NCI-H510A treated with DMSO at 0.1 percent for 48 hours (cell line): ENCODE data around the gene TNK2.
"Not testable (repeated sequence)": the region's sequence is repeated elsewhere in the genome, so short reads cannot be mapped to it uniquely, and the experiment has no call there.

Experiments used
- DNase-seq: peaks from one replicate; lab custom pipeline; 2025; lab: John Stamatoyannopoulos, UW

TNK2 gene

DNA sequence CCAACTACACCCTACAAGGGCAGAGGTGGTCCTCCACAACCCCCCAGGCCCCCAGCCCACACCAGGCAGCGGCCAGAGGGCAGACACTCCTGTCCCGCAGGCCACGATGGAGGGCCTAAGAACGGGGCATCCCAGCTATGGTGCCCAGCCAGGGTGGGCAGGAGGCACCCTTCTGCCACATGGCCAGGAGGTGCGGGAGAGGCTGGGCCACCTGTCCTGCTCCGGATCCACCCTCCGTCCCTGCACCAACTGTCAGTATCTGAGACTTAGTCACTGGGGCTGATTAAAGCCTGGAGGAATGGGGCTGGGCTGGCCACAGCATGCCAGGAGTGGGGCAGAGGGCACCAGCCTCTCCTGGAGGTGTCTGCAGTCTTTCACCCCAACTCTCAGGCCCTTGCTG, 37.9 kb downstream of the TNK2 start:
- DNase-seq, result no peak

DNA sequence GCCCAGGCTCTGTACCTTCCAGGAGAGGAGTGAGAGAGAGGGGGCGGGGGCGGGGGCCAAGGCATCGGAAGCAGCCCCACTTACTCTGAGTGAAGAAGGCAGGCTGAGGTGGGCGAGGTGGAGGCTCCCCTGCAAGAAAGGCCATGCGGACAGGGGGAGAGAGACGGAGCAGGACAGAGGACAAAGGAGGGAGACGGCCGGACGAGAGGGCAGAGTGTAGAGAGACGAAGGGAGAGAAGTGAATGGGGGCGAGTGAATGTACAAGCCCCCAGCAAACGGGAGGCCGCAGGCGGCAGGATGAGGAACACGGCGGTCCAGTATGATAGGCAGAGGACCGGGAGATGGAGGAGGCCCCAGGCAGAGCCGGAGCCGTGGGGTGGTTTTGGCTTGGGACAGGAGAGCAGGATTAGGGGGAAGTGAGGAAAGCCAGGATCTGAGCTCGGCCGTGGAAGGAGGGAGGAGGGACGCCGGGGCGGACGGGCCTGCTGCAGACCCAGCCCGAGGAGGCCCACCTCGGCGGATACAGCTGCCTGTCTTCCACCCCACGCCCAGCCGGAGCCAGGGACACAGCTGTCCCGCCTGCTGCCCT, 38.8 kb downstream of the TNK2 start:
- DNase-seq, result no peak

DNA sequence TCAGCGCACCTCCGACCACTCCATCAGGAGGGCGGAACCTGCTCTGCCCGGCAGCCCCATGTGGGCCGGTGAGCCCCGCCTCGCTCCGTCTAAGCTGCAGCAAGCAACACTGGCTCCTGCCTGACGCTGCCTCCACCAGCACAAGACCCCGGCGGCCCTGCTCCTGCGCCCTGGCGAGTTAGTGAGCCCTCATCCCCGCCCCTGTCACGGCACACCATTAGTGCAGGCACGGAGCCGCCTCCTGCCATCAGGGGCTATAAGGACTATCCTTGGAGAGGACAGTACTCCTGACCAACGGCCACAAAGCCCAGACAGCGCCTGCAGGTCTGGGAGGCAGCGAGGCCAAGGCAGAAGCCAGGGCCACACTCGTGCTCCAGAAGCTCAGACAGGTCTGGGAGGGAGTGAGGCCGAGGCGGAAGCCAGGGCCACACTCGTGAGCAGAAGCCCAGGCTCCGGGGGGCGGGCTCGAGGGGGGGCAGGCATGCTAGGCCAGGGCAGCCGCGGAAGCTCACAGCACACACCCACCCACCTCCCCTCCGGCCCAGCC, 39.4 kb downstream of the TNK2 start:
- DNase-seq, result no peak

DNA sequence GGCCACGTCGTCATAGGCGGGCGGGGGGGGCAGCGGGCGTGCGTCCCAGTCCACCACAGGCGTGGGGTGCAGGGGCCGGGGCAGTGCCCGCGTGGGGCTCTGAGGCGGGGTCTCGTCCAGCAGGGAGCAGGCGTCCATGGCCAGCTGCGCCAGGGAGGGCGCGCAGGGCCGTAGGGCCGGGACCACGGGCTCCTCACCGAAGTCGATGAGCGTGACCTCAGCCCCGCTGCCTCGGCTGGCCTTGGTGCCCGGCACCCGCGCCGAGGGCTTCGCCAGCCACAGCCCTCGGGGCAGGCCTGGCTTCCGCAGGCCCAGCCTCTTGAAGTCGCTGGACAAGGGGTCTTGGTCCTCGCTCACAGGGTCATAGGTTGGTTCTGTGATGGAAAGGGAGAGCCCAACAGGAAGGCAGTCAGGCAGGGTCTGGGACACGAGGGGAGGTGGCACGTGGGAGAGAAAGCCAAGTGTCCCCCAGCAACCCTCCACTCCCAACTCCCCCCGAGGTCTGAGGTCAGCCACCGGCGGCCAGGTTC, 40.0 kb downstream of the TNK2 start:
- no peak for DNase-seq

DNA sequence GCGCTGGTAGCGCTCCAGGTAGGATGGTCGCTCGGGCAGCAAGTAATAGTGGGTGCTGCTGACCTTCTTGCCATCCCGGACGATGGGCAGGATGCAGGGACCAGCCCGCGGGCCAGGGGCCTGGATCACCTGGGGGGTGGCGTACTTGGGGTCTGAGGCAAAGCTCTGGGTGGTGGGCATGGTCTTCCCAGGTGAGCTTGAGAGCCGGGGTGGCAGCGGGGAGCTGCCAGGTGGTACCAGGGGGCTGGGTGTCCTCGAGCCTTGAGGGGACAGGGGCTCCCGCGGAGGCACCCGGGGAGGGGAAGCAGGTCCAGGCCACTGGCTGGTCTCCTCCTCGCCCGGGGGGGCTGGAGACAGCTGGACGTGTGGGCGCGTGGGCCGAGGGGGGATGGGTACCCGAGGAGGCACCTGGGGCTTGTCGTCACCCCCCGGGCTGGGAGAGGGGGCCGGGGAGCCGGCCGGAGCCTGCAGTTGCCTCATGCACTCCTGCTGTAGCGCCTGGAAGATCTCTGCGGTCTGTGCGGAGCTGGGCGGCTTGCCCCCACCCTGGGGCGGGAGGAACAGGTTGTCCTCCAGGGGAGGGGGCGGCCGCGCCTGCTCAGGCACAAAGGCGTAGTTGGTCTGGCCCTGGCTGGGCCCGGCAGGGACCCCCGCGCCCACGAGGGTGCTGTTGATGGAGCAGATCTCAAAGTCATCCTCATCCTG, 40.6 kb downstream of the TNK2 start:
- DNase-seq, result no peak

DNA sequence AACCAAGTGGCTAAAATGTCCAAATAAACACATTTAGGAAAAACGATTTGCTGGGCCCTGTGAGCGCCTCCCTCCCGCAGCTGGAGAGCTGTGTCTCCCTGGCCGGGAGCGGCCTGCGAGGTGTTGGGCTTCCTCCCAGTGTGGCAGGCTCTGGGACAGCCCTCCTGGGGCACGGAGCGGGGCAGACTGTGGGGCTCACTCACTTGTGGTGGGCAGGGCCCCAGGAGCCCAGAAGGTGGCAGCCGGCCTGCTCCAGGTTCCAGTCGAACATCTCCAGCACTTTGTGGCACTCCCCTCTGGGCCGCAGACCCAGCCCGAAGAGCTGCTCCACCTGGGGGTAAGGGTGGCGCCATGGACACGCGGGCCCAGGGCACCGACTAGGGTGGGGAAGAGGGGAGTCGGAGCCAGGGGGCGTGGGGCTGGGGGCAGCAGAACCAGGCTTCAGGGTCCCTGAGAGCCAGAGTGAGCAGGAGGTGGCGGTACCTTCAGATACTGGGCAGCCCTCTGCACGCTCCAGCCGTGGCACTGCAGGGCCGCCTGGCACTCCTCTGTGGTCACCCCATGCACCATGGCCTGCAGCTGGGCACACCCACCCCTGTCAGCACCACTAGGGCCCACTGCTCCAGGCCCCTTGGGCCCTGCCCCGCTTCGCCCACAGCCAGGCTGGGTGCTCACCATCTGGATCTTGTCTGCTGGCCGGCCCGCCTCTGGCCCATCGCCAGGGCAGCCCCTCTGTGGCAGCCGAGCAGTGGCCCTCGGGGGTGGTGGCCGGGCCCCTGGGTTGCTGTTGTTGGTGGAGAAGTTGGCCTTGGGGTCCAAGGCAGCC, 41.5 kb downstream of the TNK2 start:
- DNase-seq, result no peak

DNA sequence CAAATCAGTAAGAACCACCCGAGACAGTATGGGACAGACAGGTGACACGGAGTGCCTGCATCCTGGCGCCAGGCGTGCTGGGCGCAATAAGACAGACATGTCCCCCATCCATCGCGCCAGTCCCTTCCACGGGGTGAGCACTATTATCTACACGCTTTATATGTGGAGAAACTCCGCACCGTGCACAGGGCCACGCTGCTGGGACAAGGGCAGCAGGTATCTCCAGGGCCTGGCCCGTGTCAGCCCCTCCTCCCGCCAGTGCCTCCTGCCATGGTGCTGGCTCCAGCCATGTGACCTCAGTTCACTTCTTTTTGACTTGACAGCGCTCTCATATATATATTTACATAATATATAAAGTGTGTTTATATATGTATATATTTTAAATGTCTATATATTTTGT, 42.6 kb downstream of the TNK2 start:
- DNase-seq, result no peak

DNA sequence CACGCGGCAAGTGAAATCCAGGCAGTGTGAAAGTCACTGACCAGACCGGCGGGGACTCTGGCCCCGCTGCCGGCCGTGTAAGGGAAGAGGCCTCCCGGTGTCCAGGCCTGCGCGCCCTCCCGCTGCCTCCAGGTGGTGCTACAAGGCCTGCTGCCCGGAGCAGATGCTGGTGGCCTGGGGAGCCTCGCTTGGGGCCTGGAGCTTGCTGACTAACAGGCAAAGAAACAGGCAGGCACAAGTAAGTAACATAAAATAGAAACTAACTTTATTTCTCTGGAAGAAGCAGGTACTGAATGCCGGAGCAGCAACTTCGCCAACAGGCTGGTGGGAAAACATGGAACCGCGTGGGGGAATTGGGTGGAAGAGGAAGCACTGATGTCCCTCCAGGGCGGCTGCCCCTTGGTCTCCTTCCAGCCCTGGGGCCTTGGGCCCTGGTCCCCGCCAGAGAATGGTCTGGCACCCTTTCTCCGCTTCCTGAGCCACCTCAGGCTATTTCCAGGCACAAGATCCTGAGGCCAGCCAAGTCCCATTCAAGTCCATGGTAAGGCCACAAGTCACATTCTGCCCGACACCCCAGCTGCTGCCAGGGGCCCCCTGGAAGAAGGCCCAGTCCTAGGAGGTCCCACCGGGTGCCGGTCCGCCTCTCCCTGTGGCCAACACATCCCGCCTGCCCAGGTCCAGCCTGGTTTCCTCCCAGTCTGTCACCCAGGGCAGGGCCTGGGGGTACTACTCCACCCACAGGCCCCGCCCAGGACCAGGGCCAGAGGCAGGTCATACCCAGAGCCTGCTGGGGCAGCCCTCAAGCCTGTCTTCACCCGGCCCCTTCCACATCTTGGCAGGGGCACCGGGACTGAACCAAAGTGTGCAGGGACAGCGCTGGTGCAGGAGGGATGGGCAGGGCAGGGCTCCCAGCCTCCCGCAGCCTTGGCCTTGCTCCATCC, 45.0 kb downstream of the TNK2 start:
- peak; percentile 37 for DNase-seq

DNA sequence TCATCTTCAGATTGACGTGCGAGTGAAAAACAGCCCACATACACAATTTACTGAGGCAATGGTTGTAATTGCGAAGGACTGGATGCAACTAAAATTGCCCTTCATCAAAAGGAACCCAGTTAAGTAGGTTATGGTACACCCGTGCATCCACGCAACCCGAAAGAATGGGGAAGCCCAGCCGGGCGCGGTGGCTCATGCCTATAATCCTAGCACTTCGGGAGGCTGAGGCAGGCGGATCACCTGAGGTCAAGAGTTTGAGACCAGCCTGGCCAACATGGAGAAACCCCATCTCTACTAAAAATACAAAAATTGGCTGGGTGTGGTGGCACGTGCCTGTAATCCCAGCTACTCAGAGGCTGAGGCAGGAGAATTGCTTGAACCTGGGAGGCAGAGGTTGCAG, 46.0 kb downstream of the TNK2 start:
- DNase-seq, result not testable (repeated sequence)

DNA sequence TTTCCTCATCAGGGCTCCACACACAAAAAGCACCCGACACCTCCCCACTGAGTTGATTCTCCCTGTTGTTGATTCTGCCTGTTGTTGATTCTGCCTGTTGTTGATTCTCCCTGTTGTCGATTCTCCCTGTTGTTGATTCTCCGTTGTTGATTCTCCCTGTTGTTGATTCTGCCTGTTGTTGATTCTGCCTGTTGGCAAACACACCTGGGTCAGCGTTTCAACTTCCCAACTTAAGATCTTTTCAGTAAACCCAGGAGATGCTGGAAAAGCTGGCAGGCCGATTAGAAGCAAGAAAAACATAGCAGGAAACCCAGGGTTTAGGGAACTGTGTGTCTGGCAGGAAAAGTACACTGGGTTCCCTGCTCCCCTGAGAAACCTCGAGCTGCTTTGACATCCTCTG, 47.9 kb downstream of the TNK2 start:
- DNase-seq, result no peak

DNA sequence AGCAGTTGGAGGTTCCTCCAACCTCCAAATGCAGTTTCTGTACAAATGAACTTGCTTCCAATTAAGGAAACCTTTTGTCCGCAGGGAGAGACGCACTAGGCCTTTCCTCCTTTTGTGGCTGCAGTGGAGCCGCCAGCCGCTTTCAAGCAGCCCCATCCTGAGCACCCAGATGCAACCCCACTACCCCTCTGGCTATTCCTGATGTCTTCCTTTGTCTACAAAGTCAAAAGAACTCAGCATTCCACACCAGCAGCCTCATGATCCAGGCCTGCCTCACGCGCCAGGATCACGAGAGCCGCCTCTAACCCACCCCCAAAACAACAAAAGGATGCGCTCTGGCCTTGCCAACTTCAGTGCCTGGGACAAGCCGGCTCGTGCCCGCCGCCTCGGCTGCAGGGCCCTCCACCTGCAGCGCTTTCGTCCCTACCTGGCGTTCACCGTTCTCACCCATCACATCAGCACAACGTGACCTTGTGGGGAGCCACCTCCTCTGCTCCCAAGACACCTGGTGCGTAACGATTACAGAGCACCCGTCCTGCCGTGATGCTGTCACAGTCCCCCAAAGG, 48.4 kb downstream of the TNK2 start:
- no peak for DNase-seq

DNA sequence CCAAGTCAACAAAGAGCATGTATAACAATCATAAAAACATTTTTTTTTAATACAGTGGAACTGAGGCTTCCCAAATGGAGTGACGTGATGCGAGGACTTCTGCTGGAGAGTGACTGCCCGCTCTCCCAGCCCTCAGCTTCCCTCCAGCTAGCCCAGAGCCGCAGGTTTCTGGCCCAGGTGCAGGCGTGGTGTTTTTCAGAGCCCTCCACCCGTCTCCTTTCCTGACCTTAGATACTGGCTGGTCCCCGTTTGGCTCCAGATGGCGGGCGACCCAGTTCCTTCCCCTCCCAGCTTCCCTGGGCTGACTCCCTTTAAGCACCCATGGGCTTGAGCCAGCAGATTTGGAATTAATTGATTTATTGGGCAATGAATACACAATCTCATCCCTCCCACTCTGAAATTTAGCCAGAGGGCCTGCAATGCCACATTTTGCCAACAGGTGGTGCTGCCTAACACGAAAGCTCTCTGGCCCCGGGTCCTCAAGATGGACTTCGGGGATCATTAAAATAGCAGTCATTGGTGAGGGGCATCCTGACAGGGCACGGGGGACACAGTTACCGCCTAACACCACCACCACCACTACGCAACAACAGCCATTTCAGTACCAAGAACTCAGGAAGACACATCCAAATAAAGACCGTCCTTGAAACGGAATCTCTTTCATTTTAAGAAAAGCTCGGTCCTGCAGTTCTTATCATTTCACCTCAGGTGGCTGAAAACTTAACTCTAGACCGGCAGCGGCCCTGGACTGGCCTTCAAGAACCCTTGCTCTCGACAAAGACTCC, 49.1 kb downstream of the TNK2 start:
- DNase-seq, result peak; percentile 39

DNA sequence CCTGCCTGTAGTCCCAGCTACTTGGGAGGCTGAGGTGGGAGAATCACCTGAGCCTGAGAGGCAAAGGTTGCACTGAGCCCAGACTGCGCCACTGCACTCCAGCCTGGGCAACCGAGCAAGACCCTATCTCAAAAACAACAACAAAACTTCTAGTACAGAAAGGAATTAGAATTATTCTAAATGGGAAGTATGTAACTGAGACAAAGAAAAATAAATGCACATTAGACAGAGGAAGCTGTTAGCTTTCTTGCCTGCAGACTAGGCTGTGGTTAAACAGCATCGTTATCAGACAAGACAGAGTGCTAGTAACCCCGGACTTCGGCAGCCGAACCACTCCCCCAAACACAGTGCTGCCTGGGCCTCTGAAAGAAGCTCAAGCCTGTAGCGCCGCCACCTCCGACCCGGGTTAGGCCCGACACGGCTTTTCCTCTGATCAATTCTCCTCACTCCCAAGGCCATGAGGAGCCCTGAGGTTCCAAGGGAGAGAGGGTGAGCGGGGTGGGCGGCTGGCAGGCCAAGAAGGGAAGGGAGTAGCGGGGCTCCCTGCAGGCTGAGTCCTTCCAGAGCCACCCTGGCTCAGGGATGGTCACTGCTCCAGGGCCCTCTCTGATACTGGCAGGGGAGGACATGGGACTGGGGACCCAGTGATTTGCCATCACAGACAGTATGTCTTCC, 51.8 kb downstream of the TNK2 start:
- no peak for DNase-seq

DNA sequence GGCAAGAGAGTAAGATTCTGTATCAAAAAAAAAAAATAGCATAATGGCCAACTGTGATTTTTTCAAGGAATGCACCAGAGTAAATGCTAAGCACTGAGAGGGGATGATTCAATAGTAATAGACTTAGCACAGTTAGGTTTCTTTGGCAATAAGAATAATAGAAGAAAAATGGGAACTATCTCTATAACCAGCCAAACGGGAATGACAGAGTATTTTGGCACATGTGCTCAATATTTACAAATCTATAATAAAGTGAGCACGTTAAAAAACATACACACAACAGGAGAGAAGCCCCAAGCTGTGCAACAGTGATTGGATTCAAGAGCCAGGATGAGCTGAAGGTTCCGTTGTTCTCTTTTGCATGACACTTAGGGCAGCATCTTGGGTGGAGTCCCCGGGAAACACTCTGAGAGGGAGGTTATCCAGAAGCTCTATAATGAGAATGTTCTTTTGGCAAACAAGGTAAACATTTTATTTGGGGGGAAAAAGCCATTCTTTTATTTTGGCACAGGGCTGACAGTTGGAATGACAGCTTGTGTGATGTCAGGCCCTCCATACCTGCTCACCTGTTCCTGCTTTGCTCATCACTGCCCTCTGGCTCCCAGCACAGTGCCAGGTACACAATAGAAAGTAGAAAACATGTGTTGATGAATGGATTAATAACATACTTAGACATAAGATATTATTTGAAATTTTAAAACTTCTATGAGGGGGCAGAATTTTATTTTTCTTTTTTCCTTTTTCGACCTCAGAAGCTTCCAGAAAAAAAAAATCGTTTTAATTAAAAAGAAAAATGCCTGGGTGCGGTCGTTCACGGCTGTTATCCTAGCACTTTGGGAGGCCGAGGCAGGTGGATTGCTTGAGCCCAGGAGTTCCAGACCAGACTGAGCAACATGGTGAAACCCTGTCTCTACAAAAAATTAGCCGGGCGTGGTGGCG, 52.6 kb downstream of the TNK2 start:
- no peak for DNase-seq

DNA sequence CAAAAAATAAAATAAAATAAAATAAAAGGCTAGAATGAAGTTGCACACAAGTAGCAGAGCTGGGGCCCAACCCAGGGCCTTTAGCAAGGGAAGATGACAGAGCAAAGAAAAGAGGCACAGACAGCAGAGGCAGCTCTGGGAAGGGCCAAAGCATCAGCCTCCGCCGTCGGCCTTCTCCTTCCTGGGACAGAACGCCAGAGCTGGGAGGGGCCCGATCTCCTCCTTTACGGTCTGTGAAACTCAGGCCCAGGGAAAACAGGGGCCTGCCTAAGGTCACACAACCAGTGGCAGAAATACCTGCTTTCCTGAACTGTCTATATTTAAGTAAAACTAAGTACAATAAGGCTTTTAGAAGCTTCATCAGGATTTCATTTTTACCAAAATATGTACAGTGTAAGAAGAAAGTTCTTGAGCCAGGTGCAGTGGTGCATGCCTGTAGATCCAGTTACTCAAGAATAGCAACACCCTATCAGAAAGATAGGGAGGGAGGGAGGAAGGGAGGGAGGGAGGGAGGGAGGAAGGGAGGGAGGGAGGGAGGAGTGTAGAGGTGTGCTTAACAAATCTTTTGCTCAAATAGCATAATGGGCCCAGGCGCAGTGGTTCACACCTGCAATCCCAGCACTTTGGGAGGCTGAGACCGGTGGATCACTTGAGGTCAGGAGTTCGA, 53.6 kb downstream of the TNK2 start:
- DNase-seq, result no peak

DNA sequence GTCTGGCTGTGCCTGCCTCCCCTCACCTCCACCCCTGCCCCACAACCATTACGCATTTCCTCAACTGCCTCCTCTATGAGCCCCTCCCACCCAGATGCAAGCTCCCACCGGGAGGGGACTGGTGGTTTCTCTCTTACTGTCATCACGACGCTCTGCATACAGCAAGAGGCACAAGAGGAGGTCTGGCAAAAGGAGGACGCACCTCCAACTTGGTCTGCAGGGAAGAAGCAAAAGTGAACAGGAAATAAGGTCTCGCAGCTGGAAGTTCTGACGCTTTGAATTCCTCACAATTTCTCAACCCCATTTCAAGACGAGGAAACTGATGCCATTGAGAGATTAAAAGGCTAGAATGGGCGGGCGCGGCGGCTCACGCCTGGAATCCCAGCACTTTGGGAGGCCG, 54.4 kb downstream of the TNK2 start:
- DNase-seq, result no peak

DNA sequence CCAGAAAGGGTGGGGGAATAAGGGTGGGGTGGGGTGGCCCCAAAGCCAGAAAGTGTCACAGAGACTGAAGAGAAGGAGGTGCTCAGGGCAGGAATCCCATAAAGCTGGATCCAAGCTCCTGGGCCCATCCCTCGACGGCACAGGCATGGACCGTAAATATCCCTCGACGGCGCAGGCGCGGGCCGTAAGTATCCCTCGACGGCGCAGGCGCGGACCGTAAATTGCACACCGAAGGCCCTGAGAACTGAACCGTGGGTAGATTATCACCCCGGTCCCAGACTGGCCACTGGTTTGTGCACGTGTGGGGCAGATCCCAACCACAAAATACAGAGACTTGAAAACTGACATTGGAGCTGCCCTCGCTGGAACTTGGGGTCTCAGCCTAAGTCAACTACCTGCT, 55.3 kb downstream of the TNK2 start:
- DNase-seq, result no peak
